A549 (cell line): ENCODE results near the gene PTOV1.

ENCODE experiments used
- CBX8 ChIP-seq: fragments of 200-600 bp; sonication (generic); IDR thresholded peaks from 2 replicates; pipeline ENCODE4 v1.6.1; 2016
- CTCF ChIP-seq: fragments of >200 bp; sonication (Bioruptor Twin); formaldehyde crosslinking; IDR thresholded peaks from 3 replicates; pipeline ENCODE4 v1.5.1; 2016
- EP300 ChIP-seq, 2 experiments: fragments of >200 bp; sonication (Bioruptor Twin); formaldehyde crosslinking; IDR thresholded peaks; 2 replicates in 1 of 2; 3 replicates in 1 of 2; pipeline ENCODE4 v1.6.1; 2016 to 2017
- HDAC2 ChIP-seq: fragments of 200-600 bp; sonication (generic); IDR thresholded peaks from 2 replicates; pipeline ENCODE4 v1.6.1; 2016
- KDM1A ChIP-seq: fragments of 200-600 bp; sonication (generic); IDR thresholded peaks from 2 replicates; pipeline ENCODE4 v1.6.1; 2016; ENCODE audit warnings: low read depth, mild to moderate bottlenecking
- PHF8 ChIP-seq: fragments of 200-600 bp; sonication (generic); IDR thresholded peaks from 2 replicates; pipeline ENCODE4 v1.6.1; 2016; ENCODE audit warnings: low read depth, mild to moderate bottlenecking, antibody characterized with exemption, moderate library complexity, borderline replicate concordance
- POLR2A ChIP-seq: IDR thresholded peaks from 2 replicates; pipeline ENCODE4 v1.6.1; 2012; ENCODE audit warnings: mild to moderate bottlenecking, low read length
- RAD21 ChIP-seq, 2 experiments: fragments of >200 bp in 1 of 2; sonication (Bioruptor Twin) in 1 of 2; formaldehyde crosslinking in 1 of 2; IDR thresholded peaks in 1 of 2; conservative IDR thresholded peaks in 1 of 2; 2 replicates in 1 of 2; 3 replicates in 1 of 2; pipeline ENCODE4 v1.6.1; 2012 to 2018; ENCODE audit warnings: inconsistent platforms in 1 of 2
- RFX5 ChIP-seq: fragments of 450-650 bp; IDR thresholded peaks from 2 replicates; pipeline ENCODE4 v1.7.1; 2014; ENCODE audit warnings: antibody characterized with exemption, mild to moderate bottlenecking, moderate library complexity

DNA sequence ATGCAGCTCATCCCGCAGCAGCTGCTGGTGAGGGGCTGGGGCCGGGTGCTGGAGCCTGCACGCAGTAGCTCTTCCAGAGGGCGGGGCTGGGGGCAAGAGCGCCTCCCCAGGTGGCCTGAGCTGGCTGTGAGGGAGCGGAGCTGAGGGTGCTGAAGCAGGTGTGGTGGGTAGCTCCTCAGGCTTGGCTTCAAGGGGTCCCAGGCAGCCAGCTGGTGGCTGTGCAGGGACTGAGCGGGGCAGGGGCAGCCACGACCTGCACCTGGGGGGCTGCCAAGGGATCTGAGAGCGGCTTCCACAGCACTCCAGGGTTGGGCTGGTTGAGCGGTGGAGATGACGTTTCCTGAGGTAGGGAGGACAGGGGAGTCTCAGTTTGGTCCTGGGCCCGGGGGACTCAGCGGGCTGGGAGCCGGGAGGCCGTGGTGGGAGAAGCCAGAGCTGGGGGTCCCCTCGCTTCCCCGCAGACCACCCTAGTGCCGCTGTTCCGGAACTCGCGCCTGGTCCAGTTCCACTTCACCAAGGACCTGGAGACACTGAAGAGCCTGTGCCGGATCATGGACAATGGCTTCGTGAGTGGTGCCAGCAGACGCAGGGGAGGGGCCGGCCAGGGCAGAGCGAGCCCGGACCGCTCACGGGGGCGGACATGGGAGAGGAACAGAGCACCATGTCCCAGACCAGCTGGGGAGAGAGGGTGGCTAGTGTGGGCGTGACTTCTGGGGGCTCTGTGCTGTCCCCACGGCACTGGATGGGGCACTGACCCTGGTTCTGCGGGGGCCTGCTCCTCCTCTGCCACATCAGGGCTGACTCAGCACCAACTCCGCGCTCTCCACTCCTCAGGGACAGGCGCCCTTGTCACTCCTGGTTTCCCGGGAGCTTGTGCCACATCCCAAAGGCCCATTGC, 7.4 kb downstream of the PTOV1 start:
- TF ChIP-seq HDAC2 (no peak), KDM1A (no peak), CTCF (no peak), PHF8 (no peak), RAD21 (conservative IDR thresholded peaks at IDR 0.05 in 1 of 2, IDR thresholded peaks at IDR 0.05 in 1 of 2) (no peak), POLR2A (peak; percentile 13; the same call in 1 of the 2 replicates), EP300 (IDR thresholded peaks at IDR 0.05) (no peak), RFX5 (no peak), CBX8 (no peak)
